Mammary epithelial cell (primary cell): ENCODE data around the gene RAB40A.

Experiments used
- CTCF ChIP-seq, 2 donors: IDR thresholded peaks in 1 of 2; conservative IDR thresholded peaks in 1 of 2; 2 replicates each; pipeline ENCODE4 v1.5.1; 2011 to 2012; ENCODE audit warnings: inconsistent platforms in 2 of 2, low read length in 2 of 2, mild to moderate bottlenecking in 2 of 2, control low read depth in 1 of 2, low read depth in 1 of 2; ENCODE audit not compliant: insufficient read depth in 1 of 2; ENCODE audit errors: extremely low read depth in 1 of 2
- EZH2 ChIP-seq: IDR thresholded peaks from 2 replicates; pipeline ENCODE4 v1.6.1; 2012; ENCODE audit warnings: low read length, inconsistent platforms, borderline replicate concordance

- TF ChIP-seq CTCF (conservative IDR thresholded peaks at IDR 0.05 in 1 of 2, IDR thresholded peaks at IDR 0.05 in 1 of 2; ENCODE audit: extremely low read depth in 1 of 2, insufficient read depth in 1 of 2, low read depth in 1 of 2, low read length in 2 of 2) (no peak), EZH2 (no peak)
Measured at GRCh38 chrX:103518571-103518970, 718 bp downstream of the RAB40A start.
